ENCODE measurements around the gene SSTR1.

DNA sequence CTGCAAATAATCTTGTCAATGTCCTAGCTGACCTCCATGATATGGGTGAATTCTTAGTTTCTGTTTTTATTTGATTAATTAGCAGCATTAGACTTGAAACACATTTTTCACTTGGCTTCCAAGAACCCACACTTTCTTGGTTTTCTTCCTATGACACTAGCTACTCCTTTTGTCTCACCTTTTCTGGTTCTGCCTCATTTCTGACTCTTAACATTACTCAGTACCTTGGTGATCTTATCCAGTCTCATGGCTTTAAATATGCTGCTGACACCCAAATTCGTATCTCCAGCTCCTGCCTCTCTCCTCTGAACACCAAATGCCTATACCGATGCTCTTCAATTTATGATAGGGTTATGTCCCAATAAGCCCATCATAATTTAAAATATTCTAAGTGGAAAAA is 32.0 kb upstream of the SSTR1 start:
- TF ChIP-seq, protein P1, sequence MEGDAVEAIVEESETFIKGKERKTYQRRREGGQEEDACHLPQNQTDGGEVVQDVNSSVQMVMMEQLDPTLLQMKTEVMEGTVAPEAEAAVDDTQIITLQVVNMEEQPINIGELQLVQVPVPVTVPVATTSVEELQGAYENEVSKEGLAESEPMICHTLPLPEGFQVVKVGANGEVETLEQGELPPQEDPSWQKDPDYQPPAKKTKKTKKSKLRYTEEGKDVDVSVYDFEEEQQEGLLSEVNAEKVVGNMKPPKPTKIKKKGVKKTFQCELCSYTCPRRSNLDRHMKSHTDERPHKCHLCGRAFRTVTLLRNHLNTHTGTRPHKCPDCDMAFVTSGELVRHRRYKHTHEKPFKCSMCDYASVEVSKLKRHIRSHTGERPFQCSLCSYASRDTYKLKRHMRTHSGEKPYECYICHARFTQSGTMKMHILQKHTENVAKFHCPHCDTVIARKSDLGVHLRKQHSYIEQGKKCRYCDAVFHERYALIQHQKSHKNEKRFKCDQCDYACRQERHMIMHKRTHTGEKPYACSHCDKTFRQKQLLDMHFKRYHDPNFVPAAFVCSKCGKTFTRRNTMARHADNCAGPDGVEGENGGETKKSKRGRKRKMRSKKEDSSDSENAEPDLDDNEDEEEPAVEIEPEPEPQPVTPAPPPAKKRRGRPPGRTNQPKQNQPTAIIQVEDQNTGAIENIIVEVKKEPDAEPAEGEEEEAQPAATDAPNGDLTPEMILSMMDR (IDR thresholded peaks at IDR 0.05), result no peak
- no peak for TF ChIP-seq POLR2A (IDR thresholded peaks at IDR 0.05)

All from tibial nerve (tissue), 3 donors.